ACC112 (cell line): ENCODE measurements around the gene RASA3.
"Not testable (repeated sequence)": the region's sequence is repeated elsewhere in the genome, so short reads cannot be mapped to it uniquely, and the experiment has no call there.

ENCODE experiments used
- H2AFZ ChIP-seq: fragments of 200-600 bp; sonication (generic); one replicate; pipeline ENCODE4 v1.6.0; 2017; ENCODE audit warnings: antibody characterized with exemption, low read length; ENCODE audit not compliant: unreplicated experiment
- H3K27ac ChIP-seq: fragments of 200-600 bp; sonication (generic); 2 replicates; pipeline ENCODE4 v1.5.1; 2014; ENCODE audit warnings: low read depth, mild to moderate bottlenecking, antibody characterized with exemption, low read length, moderate library complexity
- H3K27me3 ChIP-seq: fragments of 200-600 bp; sonication (generic); 2 replicates; pipeline ENCODE4 v1.6.1; 2014; ENCODE audit warnings: mild to moderate bottlenecking, antibody characterized with exemption, low read length, moderate library complexity, mixed read lengths; ENCODE audit not compliant: insufficient read depth
- H3K36me3 ChIP-seq: fragments of 200-600 bp; sonication (generic); 2 replicates; pipeline ENCODE4 v1.6.1; 2016; ENCODE audit warnings: mild to moderate bottlenecking, antibody characterized with exemption, low read length, moderate library complexity, mixed read lengths; ENCODE audit not compliant: insufficient read depth
- H3K4me1 ChIP-seq: fragments of 200-600 bp; sonication (generic); one replicate; pipeline ENCODE4 v1.6.1; 2016; ENCODE audit warnings: low read length, mixed read lengths; ENCODE audit not compliant: insufficient read depth, unreplicated experiment, control insufficient read depth
- H3K4me3 ChIP-seq: fragments of 200-600 bp; sonication (generic); 2 replicates; pipeline ENCODE4 v1.5.1; 2014; ENCODE audit warnings: mild to moderate bottlenecking, low read depth, low read length
- H3K79me2 ChIP-seq: fragments of 200-600 bp; sonication (generic); one replicate; pipeline ENCODE4 v1.6.0; 2016; ENCODE audit warnings: low read length; ENCODE audit not compliant: control insufficient read depth, unreplicated experiment, insufficient read depth

The RASA3 gene

DNA sequence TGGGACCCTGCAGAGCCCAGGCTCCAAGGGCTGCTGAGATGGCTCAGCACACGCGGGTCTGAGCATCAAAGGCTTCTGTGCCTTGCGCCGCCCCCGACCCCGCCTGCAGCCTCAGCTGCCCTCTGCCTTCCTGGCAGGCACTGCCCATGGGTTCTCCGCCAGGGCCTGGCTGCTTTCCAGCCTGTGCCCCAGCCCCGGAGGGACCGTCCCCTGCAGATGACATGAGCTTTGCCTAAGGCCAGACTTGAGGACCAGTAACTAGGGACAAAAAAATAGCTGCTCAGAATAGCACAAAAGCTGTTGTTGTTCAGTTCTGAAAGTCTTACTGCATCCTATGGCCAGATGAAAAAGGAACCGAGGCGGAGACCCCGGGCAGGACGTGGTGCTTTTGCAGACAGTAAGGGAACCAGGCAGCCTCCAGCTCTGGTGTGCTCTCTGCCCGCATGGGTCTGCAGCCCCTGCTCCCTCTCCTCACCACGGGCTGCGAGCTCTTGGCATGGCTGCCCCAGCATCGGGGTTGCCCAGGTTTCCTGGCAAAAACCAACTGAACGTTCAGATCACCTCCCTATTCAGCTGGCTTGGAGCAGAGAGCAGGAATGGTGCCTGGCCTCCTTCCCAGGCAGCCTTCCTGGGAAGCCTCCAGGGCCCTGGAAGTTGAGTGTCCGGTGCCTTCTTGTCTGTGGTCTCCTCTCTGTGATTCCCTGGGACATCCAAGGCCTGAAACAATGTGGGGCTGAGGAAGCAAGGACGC, 34.1 kb upstream of the RASA3 start:
- Histone ChIP-seq H3K4me3 (no peak overlapping the region), H3K79me2 (no peaks in the 10 kb centered on the region), H3K36me3 (no peaks in the 10 kb centered on the region), H3K27ac (no peak overlapping the region), H3K4me1 (peaks cover 5% of the 10 kb centered on the region), H3K27me3 (no peaks in the 10 kb centered on the region; the same call in 1 of the 2 replicates), H2AFZ (no peak overlapping the region)

DNA sequence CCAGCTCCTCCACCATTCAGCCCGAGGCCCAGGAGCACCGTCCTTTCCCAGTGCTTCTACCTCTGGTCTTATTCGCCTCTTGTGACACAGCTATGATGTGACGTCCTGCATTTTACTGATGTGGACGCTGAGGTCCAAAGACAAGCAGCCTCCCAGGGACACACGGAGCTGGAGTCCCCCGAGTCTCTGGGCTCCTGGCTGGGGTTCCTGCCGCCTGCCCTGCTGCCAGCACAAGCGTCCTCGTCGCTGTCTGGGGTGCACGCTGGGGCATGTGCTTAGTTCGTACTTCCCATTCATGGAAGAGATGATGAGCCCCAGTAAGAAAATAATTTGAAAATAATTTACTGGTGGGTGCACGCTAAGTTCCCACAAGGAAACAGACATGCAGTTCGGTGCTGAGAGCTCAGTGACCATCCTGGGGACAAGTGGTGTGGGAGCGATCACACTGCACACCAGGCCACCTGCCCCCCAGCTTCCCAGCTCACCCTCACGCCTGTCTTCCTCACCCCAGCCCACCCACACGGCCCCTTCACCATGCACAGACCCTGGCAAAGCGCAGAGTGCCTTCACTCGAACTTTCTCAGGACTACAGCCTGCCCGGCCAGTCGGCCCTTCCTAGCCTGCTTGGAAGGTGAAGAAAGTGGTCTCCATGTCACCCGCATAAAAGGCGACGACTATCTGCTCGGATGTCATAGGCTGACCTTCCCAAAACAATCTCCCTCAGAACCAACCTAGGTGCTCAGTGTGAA, 32.4 kb upstream of the RASA3 start:
- Histone ChIP-seq H3K79me2 (no peaks in the 10 kb centered on the region), H2AFZ (no peak overlapping the region), H3K27ac (no peak overlapping the region), H3K4me1 (peaks cover 5% of the 10 kb centered on the region), H3K27me3 (no peaks in the 10 kb centered on the region; the same call in 1 of the 2 replicates), H3K36me3 (no peaks in the 10 kb centered on the region), H3K4me3 (no peak overlapping the region)

GRCh38 chr13:114164053-114164452, 31.6 kb upstream of the RASA3 start:
- H2AFZ ChIP-seq, result no peak overlapping the region
- H3K27me3 ChIP-seq, result no peaks in the 10 kb centered on the region; the same call in 1 of the 2 replicates
- no peak overlapping the region for H3K4me3 ChIP-seq
- H3K4me1 ChIP-seq, result peaks cover 5% of the 10 kb centered on the region
- H3K36me3 ChIP-seq, result no peaks in the 10 kb centered on the region
- H3K27ac ChIP-seq, result no peak overlapping the region
- no peaks in the 10 kb centered on the region for H3K79me2 ChIP-seq

GRCh38 chr13:114162533-114162922, 30.1 kb upstream of the RASA3 start:
- H3K79me2 ChIP-seq, result no peaks in the 10 kb centered on the region
- no peak overlapping the region for H2AFZ ChIP-seq
- no peaks in the 10 kb centered on the region; the same call in 1 of the 2 replicates for H3K27me3 ChIP-seq
- H3K27ac ChIP-seq, result no peak overlapping the region
- no peak overlapping the region for H3K4me3 ChIP-seq
- H3K4me1 ChIP-seq, result peaks cover 5% of the 10 kb centered on the region
- no peaks in the 10 kb centered on the region for H3K36me3 ChIP-seq

GRCh38 chr13:114161644-114162532, 29.5 kb upstream of the RASA3 start:
- H3K79me2 ChIP-seq, result no peaks in the 10 kb centered on the region
- peaks cover 5% of the 10 kb centered on the region for H3K4me1 ChIP-seq
- peak overlapping the region; percentile 57 for H2AFZ ChIP-seq
- H3K27ac ChIP-seq, result no peak overlapping the region
- H3K4me3 ChIP-seq, result peak overlapping the region; percentile 23
- H3K27me3 ChIP-seq, result no peaks in the 10 kb centered on the region; the same call in 1 of the 2 replicates
- H3K36me3 ChIP-seq, result no peaks in the 10 kb centered on the region

- no peaks in the 10 kb centered on the region for H3K36me3 ChIP-seq
- H2AFZ ChIP-seq, result no peak overlapping the region
- no peak overlapping the region for H3K4me3 ChIP-seq
- H3K27me3 ChIP-seq, result no peaks in the 10 kb centered on the region; the same call in 1 of the 2 replicates
- no peak overlapping the region for H3K27ac ChIP-seq
- peaks cover 5% of the 10 kb centered on the region for H3K4me1 ChIP-seq
- H3K79me2 ChIP-seq, result no peaks in the 10 kb centered on the region
Observed at GRCh38 chr13:114161028-114161556, 28.7 kb upstream of the RASA3 start.

DNA sequence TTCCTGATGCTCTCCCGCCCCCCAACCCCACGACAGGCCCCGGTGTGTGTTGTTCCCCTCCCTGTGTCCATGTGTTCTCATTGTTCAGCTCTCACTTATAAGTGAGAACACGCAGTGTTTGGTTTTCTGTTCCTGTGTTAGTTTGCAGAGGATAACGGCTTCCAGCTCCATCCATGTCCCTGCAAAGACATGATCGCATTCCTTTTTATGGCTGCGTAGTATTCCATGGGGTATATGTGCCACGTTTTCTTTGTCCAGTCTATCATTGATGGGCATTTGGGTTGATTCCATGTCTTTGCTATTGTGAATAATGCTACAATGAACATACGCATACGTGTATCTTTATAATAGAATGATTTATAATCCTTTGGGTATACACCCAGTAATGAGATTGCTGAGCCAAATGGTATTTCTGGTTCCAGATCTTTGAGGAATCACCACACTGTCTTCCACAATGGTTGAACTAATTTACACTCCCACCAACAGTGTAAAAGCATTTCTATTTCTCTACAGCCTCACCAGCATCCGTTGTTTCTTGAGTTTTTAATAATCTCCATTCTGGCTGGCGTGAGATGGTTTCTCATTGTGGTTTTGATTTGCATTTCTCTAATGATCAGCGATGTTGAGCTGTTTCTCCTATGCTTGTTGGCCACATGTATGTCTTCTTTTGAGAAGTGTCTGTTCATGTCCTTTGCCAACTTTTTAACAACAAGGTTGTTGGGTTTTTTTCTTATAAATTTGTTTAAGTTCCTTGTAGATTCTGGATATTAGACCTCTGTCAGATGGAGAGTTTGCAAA, 26.6 kb upstream of the RASA3 start:
- H3K27ac ChIP-seq, H3K27me3 ChIP-seq, H3K4me3 ChIP-seq, H3K4me1 ChIP-seq, H2AFZ ChIP-seq, H3K36me3 ChIP-seq, H3K79me2 ChIP-seq: not testable (repeated sequence)

DNA sequence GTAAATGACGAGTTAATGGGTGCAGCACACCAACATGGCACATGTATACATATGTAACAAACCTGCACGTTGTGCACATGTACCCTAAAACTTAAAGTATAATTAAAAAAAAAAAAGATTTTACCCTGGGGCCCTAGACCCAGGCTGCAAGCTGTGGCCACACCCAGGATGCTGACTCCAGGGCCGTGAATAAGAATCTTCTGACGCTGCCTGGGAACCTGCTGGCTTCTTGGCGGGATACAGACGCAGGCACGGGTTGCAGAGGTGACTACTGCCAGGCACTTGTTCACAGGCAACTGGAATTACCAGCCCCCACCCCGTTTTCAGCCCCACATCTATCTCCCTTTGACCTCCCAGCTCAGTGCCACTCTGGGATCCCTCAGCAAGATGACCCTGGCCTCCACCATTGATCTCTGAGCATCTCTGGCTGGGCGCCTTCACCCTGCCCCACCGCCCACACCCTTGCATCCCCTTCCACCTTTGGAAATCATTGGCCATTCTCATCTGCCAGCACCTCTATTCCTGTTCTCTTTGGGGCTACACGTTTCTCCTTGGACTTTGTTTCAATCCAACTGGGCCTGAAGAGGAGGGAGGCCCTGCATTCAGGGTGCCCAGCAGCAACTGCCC, 25.6 kb upstream of the RASA3 start:
- H3K27ac ChIP-seq, result no peak overlapping the region
- H3K4me1 ChIP-seq, result peaks cover 5% of the 10 kb centered on the region
- no peak overlapping the region for H3K4me3 ChIP-seq
- no peak overlapping the region for H2AFZ ChIP-seq
- no peaks in the 10 kb centered on the region for H3K36me3 ChIP-seq
- peaks cover 3% of the 10 kb centered on the region; the same call in 1 of the 2 replicates for H3K27me3 ChIP-seq
- no peaks in the 10 kb centered on the region for H3K79me2 ChIP-seq

- no peaks in the 10 kb centered on the region for H3K4me1 ChIP-seq
- no peak overlapping the region for H3K4me3 ChIP-seq
- peaks cover 3% of the 10 kb centered on the region; the same call in 1 of the 2 replicates for H3K27me3 ChIP-seq
- no peaks in the 10 kb centered on the region for H3K36me3 ChIP-seq
- no peaks in the 10 kb centered on the region for H3K79me2 ChIP-seq
- no peak overlapping the region for H3K27ac ChIP-seq
- no peak overlapping the region for H2AFZ ChIP-seq
Observed at GRCh38 chr13:114155926-114156883, 23.8 kb upstream of the RASA3 start.
